SU-DHL-6 (cell line): ENCODE data around the gene MCOLN3.

Source experiments
- CTCF ChIP-seq: fragments of 200-600 bp; sonication (generic); IDR thresholded peaks from one replicate; pipeline ENCODE4 v1.5.1; 2017; ENCODE audit warnings: antibody characterized with exemption, mild to moderate bottlenecking, low read length, moderate library complexity; ENCODE audit not compliant: insufficient read depth, poor library complexity, severe bottlenecking
- EZH2phosphoT487 ChIP-seq: fragments of 200-600 bp; sonication (generic), shearing (Covaris generic); conservative IDR thresholded peaks from 2 replicates; pipeline ENCODE4 v1.6.1; 2018; ENCODE audit warnings: mild to moderate bottlenecking, antibody characterized with exemption, low read length, moderate library complexity, mixed read lengths

DNA sequence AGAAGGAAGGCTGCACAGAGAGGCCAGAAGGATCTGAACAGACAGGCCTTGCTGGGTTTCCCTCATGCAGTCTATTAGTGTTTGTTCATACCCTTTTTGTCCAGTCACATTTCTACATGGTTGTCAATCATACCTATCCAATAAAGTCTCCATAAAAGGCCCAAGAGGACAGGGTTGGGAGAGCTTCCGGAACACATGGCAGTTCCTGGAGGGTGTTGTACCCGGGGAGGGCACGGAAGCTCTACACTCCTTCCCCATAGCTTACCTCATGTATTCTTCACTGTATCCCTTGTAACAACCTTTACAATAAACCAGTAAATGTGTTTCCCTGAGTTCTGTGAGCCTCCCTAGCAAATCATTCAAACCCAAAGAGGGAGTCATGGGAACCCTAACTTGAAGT, 79.4 kb downstream of the MCOLN3 start:
- TF ChIP-seq CTCF (no peak), EZH2phosphoT487 (no peak)
